T-helper 2 cell treated with Interferon-gamma antibody and Interleukin-4, amounts not matched to agents 5 μg/mL and 100 μg/mL, for 36 hours (primary cell): ENCODE results near the gene PPP1R1B.

ENCODE experiments used
- DNase-seq: peaks from one replicate; pipeline ENCODE4 v3.0.0; 2021; ENCODE audit warnings: low spot score
- H3K27ac Mint-ChIP-seq: one replicate; pipeline ENCODE4 v1.8.0; 2021; ENCODE audit warnings: mild to moderate bottlenecking, mixed read lengths
- H3K27me3 Mint-ChIP-seq: one replicate; pipeline ENCODE4 v1.8.0; 2021; ENCODE audit warnings: low read depth, mixed read lengths
- H3K36me3 Mint-ChIP-seq: one replicate; pipeline ENCODE4 v1.8.0; 2021; ENCODE audit warnings: low read depth, mixed read lengths
- H3K4me1 Mint-ChIP-seq: one replicate; pipeline ENCODE4 v1.8.0; 2021; ENCODE audit warnings: low read depth, mixed read lengths
- H3K4me3 Mint-ChIP-seq: one replicate; pipeline ENCODE4 v1.8.0; 2022; ENCODE audit warnings: mild to moderate bottlenecking, moderate library complexity, mixed read lengths
- H3K9me3 Mint-ChIP-seq: one replicate; pipeline ENCODE4 v1.8.0; 2021; ENCODE audit warnings: mixed read lengths

The PPP1R1B gene

GRCh38 chr17:39596543-39597267 lies 30.0 kb upstream of the PPP1R1B start:
- no peak overlapping the region for H3K4me3 Mint-ChIP-seq
- H3K9me3 Mint-ChIP-seq = no peaks in the 10 kb centered on the region
- no peaks in the 10 kb centered on the region for H3K36me3 Mint-ChIP-seq
- peaks cover 2% of the 10 kb centered on the region for H3K4me1 Mint-ChIP-seq
- no peak for DNase-seq
- H3K27me3 Mint-ChIP-seq = peaks cover 79% of the 10 kb centered on the region
- H3K27ac Mint-ChIP-seq = no peak overlapping the region

DNA sequence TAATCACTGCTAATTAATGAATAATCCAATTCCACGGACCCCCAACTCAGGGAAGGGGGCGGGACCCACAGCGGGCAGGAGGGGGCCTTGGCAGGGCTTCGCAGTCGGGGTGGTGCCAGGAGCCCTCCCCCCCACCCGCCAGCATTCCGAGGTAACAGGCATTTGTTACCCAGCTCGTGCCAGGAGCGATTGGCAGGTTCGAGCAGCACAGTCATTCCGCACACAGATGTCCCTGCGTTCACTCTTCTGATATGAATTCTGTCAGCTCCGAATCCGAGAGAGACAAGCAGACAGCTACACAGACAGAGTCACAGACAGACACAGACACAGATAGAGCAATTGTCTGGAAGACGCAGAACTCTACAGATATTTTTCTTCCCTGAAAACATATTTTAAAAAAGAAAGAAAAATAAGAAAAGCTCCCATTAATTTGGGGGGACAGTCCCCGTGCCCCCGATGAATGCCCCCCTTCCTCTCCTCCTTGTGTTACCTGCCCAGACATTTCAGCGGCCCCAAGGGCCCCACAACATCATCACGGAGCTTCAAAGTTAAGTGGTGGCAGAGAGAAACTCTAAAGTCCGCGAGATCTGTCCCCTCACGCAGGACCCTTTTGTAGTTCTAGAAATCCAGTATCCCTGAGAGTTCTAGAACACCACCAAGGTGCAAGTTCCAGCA lies 29.2 kb upstream of the PPP1R1B start:
- DNase-seq = no peak
- Mint-ChIP-seq H3K4me3 (no peak overlapping the region), H3K27me3 (peaks cover 82% of the 10 kb centered on the region), H3K9me3 (no peaks in the 10 kb centered on the region), H3K4me1 (peaks cover 2% of the 10 kb centered on the region), H3K36me3 (no peaks in the 10 kb centered on the region), H3K27ac (no peak overlapping the region)

GRCh38 chr17:39598047-39598481 lies 28.7 kb upstream of the PPP1R1B start:
- no peak for DNase-seq
- peaks cover 2% of the 10 kb centered on the region for H3K4me1 Mint-ChIP-seq

DNA sequence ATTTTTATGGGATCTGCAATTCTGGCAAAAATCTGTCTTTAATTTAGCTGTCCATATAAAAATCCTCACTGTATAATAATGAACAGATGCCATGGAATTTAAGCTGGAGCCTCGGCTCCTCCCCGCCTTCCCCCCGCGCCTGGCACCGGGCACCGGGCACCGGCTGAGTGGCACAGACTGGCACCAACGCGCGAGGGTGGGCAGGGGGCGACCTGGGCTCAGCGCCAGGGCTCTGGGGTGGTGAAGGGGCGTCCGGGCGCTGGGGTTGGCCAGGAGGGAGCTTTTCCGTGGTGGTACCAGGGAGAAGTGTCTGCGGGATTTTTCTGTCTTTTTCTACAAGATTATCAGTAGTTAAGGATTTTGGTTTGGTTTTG lies 28.1 kb upstream of the PPP1R1B start:
- no peaks in the 10 kb centered on the region for H3K9me3 Mint-ChIP-seq
- H3K4me1 Mint-ChIP-seq = peaks cover 2% of the 10 kb centered on the region
- H3K27ac Mint-ChIP-seq = no peak overlapping the region
- no peak for DNase-seq
- peaks cover 90% of the 10 kb centered on the region for H3K27me3 Mint-ChIP-seq
- no peak overlapping the region for H3K4me3 Mint-ChIP-seq
- no peaks in the 10 kb centered on the region for H3K36me3 Mint-ChIP-seq

More at GRCh38 chr17:39598047-39598481, 28.7 kb upstream of the PPP1R1B start:
- Mint-ChIP-seq H3K36me3 (no peaks in the 10 kb centered on the region), H3K27ac (no peak overlapping the region), H3K9me3 (no peaks in the 10 kb centered on the region), H3K4me3 (no peak overlapping the region), H3K27me3 (peaks cover 87% of the 10 kb centered on the region)

GRCh38 chr17:39599004-39599664 lies 27.6 kb upstream of the PPP1R1B start:
- DNase-seq = no peak
- Mint-ChIP-seq H3K36me3 (no peaks in the 10 kb centered on the region), H3K4me3 (no peak overlapping the region), H3K27me3 (peaks cover 94% of the 10 kb centered on the region), H3K9me3 (no peaks in the 10 kb centered on the region), H3K4me1 (peaks cover 2% of the 10 kb centered on the region), H3K27ac (no peak overlapping the region)

- DNase-seq = no peak
- H3K4me3 Mint-ChIP-seq = no peak overlapping the region
- H3K27ac Mint-ChIP-seq = no peak overlapping the region
- H3K27me3 Mint-ChIP-seq = peaks cover 95% of the 10 kb centered on the region
- no peaks in the 10 kb centered on the region for H3K36me3 Mint-ChIP-seq
- H3K4me1 Mint-ChIP-seq = peaks cover 2% of the 10 kb centered on the region
- H3K9me3 Mint-ChIP-seq = no peaks in the 10 kb centered on the region
Measured at GRCh38 chr17:39599665-39600231, 27.0 kb upstream of the PPP1R1B start.

GRCh38 chr17:39600288-39600996 lies 26.3 kb upstream of the PPP1R1B start:
- Mint-ChIP-seq H3K36me3 (no peaks in the 10 kb centered on the region), H3K4me3 (no peak overlapping the region), H3K9me3 (no peaks in the 10 kb centered on the region), H3K27me3 (peaks cover 93% of the 10 kb centered on the region), H3K27ac (no peak overlapping the region), H3K4me1 (peaks cover 4% of the 10 kb centered on the region)
- no peak for DNase-seq

DNA sequence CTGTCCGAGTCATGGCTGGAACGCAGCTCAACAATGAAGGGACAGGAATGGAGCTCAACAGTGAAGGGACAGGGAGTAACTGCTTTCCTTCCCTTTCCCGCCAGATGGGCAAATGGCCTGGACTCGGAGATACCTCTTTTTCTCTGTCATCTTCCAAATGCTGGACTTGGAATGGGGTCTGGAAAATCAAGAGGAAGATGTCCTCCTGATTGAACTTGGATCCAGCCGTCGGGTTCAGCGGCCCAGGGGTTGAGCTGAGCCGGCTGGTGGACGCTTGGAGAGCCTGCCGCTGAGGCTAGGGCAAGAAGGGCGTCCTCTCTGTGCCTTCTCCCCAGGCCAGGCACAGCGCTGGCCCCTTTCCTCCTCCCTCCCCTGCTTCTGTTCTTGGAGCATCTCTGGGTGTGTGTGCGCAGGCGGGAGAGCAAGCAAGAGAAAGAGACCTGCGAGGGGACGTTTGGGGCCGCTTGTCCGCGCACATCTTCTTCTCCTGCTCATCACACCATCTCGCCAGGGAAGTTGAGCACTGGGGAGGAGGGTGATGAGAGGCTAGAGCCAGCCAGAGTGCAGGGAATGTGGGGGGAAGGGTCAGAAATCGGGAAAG lies 25.7 kb upstream of the PPP1R1B start:
- Mint-ChIP-seq H3K27me3 (peaks cover 91% of the 10 kb centered on the region), H3K4me1 (peaks cover 4% of the 10 kb centered on the region), H3K9me3 (no peaks in the 10 kb centered on the region), H3K36me3 (no peaks in the 10 kb centered on the region), H3K4me3 (no peak overlapping the region), H3K27ac (no peak overlapping the region)
- no peak for DNase-seq

DNA sequence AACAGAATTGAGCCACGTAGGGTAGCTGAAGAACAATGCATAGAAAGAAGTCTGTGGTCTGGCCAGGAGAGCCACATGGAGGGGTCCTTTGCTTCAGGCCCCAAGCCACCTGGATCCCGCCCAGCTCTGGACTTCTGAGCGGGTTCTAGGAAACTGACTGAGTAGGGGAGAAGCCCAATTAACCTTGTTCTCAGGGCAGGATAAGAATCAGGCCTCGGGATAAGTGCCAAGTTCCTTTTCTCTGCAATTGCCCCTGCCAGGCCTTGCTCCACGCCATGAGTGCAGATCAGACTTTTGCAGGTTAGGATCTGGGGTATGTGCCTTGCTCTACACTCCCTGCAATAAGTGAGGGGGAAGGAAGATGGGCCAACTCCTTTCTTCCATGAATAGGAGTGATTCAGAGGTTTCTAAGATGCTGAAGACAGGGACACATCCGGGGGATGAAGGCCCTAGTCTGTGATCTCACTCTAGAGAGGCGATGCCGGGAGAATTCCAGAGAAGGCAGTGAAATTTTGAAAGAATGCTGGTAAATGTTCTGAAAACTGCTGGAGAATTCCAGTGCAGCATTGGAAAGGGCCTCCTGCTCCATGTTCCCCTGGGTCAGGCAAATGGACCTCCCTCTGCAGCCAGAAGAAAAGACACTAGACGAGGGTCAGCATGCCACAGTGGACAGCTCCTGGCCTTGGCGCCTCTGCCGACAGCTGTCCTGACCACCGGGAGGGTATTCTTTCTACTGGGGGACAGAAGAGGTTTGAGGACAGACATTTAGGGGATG lies 24.8 kb upstream of the PPP1R1B start:
- no peak for DNase-seq
- Mint-ChIP-seq H3K36me3 (no peaks in the 10 kb centered on the region), H3K27me3 (peaks cover 87% of the 10 kb centered on the region), H3K4me3 (no peak overlapping the region), H3K9me3 (no peaks in the 10 kb centered on the region), H3K4me1 (peaks cover 4% of the 10 kb centered on the region), H3K27ac (no peak overlapping the region)

DNA sequence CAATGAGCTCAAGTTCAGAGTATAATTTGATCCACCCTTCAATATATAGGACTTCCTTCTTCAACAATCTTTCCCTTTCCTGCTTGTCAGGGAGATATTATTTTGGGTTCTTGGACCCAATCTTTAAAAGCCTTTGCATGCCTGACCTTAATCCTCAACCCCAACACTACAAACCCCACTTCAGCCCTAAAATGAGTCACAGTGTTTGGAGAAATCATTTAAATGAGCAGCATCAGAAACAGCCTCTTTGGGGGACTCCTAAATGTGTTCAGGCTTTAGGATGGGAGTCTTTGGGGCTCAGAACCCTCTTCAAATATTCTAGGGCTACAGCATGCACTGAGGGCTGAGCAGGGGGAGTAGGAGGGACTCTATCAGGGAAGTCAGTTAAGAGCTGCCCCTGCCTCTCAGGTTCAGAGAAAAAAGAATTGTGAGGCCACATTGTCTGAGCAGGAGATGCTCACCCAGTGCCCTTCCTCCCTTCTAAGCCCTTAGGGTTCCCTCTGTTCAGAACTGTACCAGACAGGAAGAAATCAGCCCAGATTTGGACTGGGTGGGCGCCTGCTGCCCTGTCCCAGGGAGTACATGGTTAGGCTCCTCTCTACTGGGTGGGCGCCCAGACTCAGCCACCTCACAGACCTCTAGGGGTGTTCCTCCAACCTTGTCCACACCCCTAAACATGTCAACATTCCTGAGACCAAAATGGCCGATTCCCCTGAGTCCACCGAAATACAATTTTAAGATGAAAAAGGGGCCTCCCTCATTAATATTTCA lies 24.0 kb upstream of the PPP1R1B start:
- DNase-seq = no peak
- Mint-ChIP-seq H3K9me3 (no peaks in the 10 kb centered on the region), H3K4me1 (peaks cover 3% of the 10 kb centered on the region), H3K36me3 (no peaks in the 10 kb centered on the region), H3K27me3 (peaks cover 88% of the 10 kb centered on the region), H3K4me3 (no peak overlapping the region), H3K27ac (no peak overlapping the region)

DNA sequence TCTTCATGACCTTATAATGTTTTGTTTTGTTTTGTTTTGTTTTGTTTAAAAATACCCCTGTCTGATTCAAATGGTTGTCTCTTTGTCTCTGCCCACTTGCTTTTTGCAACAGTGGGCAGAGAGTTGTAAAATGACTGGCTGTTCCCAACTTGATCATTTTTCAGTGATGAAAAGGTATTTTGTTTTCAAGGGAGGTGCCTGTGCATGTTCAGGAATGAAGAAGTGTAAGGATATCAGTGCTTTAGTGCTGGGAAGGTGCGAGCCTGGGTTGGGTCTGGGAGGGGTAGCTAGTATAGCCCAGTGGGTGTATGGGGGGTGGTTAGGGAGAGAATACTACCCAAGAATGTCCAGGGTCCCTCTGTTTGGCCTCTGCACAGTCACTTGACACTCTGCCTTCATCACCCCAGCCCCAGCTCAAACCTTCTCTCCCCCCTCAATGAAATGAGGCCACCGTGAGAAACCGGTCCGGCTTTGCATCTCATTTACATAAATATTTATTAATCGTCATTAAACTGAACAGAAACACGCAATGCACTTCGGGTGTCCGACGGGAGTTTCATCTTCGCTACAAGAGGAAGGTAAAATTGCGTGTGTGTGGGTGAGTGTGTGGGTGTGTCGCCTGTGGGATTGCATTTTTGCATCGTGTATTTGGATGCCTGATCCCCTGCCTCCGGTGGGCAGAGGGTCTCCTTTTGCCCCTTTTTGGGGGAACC lies 23.3 kb upstream of the PPP1R1B start:
- Mint-ChIP-seq H3K27ac (no peak overlapping the region), H3K4me3 (no peak overlapping the region), H3K27me3 (peaks cover 86% of the 10 kb centered on the region), H3K9me3 (no peaks in the 10 kb centered on the region), H3K36me3 (no peaks in the 10 kb centered on the region), H3K4me1 (peaks cover 2% of the 10 kb centered on the region)
- DNase-seq = no peak
